ENCODE results near the gene PLEKHG2. TPM values are rescaled to one million over a fixed set of nuclear protein-coding genes. Genes with fewer than 3 reads are reported as not detected.

Gene PLEKHG2
- total and polyA plus RNA-seq, 12 donors = 3.6 to 44.8 (median 17.1) TPM

- DNase-seq = no peak
- H3K4me1 ChIP-seq (replicated peaks in 1 of 2) = no peaks in the 10 kb centered on the region
- peaks cover 0 to 91% of the 10 kb centered on the region in 2 donors for H3K36me3 ChIP-seq (replicated peaks in 1 of 2)
- WGBS, 4 donors = 90 to 94% (median 91%) methylated on average over 14 of the region's 14 CpGs
- no peak overlapping the region for H3K27ac ChIP-seq
- intact Hi-C loops (cut with DNase I) = loop anchor here in 1 of 2 donors (5.0 kb wide), 1 partner anchor 33 kb away; no protein-coding TSS in a partner anchor
- TF ChIP-seq CTCF (IDR thresholded peaks at IDR 0.05) (no peak), POLR2A (IDR thresholded peaks at IDR 0.05) (no peak)
- H3K27me3 ChIP-seq = no peaks in the 10 kb centered on the region
- no peaks in the 10 kb centered on the region for H3K9me3 ChIP-seq (replicated peaks in 1 of 3)
- H3K4me3 ChIP-seq = no peak overlapping the region
Measured at GRCh38 chr19:39379865-39380396, 32.5 kb upstream of the PLEKHG2 start.

GRCh38 chr19:39380521-39381502 lies 31.7 kb upstream of the PLEKHG2 start:
- TF ChIP-seq POLR2A (IDR thresholded peaks at IDR 0.05) = no peak
- TF ChIP-seq CTCF (IDR thresholded peaks at IDR 0.05) = no peak
- intact Hi-C loops (cut with DNase I) = loop anchor here in 1 of 2 donors (5.0 kb wide), 1 partner anchor 34 kb away; no protein-coding TSS in a partner anchor
- H3K27ac ChIP-seq = no peak overlapping the region

GRCh38 chr19:39381910-39382611 lies 30.4 kb upstream of the PLEKHG2 start:
- H3K4me3 ChIP-seq = no peak overlapping the region
- intact Hi-C loops (cut with DNase I) = loop anchor here in 1 of 2 donors (5.0 kb wide), 1 partner anchor 35 kb away; no protein-coding TSS in a partner anchor
- H3K27me3 ChIP-seq = no peaks in the 10 kb centered on the region
- H3K27ac ChIP-seq = no peak overlapping the region
- no peaks in the 10 kb centered on the region for H3K4me1 ChIP-seq (replicated peaks in 1 of 2)
- no peaks in the 10 kb centered on the region for H3K9me3 ChIP-seq (replicated peaks in 1 of 3)
- no peak for DNase-seq
- TF ChIP-seq POLR2A (IDR thresholded peaks at IDR 0.05) (no peak), CTCF (IDR thresholded peaks at IDR 0.05) (no peak)
- 76 to 82% (median 80%) methylated on average over 8 to 10 of the region's 10 CpGs for WGBS, 4 donors
- peaks cover 0 to 92% of the 10 kb centered on the region in 2 donors for H3K36me3 ChIP-seq (replicated peaks in 1 of 2)

More at GRCh38 chr19:39380521-39381502, 31.7 kb upstream of the PLEKHG2 start:
- peaks cover 0 to 92% of the 10 kb centered on the region in 2 donors for H3K36me3 ChIP-seq (replicated peaks in 1 of 2)
- no peaks in the 10 kb centered on the region for H3K4me1 ChIP-seq (replicated peaks in 1 of 2)
- no peaks in the 10 kb centered on the region for H3K9me3 ChIP-seq (replicated peaks in 1 of 3)
- no peak for DNase-seq
- no peaks in the 10 kb centered on the region for H3K27me3 ChIP-seq
- no peak overlapping the region for H3K4me3 ChIP-seq
- WGBS, 4 donors = 90 to 93% (median 91%) methylated on average over 8 to 17 of the region's 17 CpGs
